Glomerular endothelial cell (primary cell): ENCODE measurements around the gene RIPOR2. TPM values are rescaled to one million over a fixed set of nuclear protein-coding genes. Genes with fewer than 3 reads are reported as not detected.
"Not testable (repeated sequence)": the region's sequence is repeated elsewhere in the genome, so short reads cannot be mapped to it uniquely, and the experiment has no call there.

Experiments
- DNase-seq: peaks from one replicate; pipeline ENCODE4 v3.0.0-alpha.2; 2011; ENCODE audit warnings: low read depth, low spot score; ENCODE audit errors: extremely low read depth
- total RNA-seq: library from RNA; depleted of rRNA; stranded (reverse); fragments of >200 nt; gene quantifications from 2 replicates; pipeline ENCODE4 v1.2.3, GENCODE V29; 2015

Gene RIPOR2
- total RNA-seq, 1 donor from 2014 or later = not detected

DNA sequence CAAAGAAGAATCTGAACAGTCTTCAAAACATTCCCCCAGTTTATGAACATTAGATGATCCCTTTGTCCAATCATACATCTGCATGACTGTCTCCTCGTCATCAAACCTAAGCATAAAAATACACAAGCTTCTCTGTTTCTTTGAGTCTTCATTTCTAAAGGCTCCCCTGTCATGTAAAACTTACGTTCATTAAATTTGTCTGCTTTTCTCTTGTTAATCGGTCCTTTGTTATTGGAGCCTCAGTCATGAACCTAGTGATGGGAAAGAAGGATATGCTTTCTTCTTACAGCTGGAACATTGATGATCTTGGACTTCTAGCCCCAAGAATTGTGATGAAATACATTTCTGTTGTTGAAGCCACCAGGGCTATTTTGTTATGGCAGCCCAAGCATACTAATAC lies 18.0 kb upstream of the RIPOR2 start:
- no peak for DNase-seq

DNA sequence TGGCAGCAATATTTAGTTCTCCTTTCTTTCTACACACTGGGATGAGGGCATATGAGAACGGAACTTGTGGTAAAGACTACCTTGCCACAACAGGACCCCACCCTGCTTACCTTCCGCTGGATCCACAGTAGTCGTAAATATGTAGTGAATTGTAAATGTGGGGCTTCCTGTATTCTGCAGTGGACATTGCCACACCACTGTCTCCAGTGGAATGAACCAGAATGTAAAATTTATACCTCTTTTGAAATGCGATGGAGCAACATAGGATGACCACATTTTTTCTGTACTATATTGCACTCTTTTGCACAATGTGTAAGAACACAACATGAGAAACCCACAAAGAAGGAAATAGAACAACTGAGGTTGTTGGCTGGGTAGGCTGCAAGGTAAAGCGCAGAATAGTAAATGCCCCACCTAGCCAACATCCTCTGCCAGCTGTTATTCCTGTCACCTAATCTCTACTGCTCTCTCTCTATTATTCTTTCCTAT lies 16.1 kb upstream of the RIPOR2 start:
- no peak for DNase-seq

DNA sequence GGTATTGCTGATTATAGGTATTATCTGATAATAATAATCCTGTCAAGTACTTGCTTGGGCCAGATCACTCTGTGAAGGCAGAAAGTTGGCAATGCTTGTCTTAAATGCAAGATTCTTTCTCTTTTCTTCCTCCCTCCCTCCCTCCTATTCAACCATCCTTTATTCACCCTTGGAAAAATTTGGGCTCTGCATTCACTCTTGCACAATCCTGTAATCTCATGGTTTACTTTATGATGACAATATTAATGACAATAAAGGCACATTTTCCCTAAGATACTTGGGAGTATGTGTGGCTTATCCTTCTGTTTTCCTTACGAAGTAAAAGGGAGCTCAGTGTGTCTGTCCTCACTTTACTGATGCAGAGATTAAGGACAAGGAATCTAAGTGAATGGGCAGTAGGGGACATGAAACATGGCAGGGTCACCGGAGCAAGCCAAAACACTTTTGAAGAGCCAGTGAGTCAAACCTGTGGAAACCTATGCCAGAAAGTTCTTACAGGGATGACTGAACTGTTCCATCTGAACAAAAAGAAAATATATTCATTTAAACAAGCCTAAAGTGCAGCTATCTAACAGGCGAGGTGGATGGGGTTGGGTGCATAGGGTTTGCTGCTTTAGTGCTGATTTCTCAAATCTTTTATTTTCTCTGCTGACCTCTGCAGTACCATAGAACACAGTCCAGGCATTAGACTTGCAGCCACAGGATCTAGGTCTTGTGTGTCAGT lies 14.6 kb upstream of the RIPOR2 start:
- no peak for DNase-seq

DNA sequence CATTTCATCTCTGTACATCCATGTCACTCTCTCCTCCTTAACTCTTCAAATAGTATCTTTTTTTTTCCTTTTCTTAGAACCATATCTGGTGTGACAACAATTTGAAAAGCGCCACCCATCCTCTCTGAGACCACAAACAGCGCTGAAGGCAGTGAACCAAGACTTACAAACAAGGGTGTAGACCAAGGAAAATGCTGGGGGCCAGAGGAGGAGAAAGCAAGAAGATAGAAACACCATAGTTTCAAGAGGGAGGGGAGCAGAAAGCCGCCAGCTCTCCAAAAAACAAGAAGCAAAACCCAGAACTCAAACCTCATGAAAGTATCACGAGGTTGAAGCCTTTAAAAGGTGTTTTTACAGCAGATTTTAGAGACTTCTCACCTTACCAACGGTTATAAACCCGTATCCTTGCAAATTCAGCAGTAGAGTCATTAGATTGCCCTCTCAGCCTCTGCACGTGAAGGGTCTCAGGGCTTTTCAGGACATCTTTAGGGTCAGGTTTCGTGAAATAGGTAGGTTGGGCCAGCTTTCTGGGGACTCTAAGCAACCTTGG lies 13.3 kb upstream of the RIPOR2 start:
- DNase-seq = no peak

DNA sequence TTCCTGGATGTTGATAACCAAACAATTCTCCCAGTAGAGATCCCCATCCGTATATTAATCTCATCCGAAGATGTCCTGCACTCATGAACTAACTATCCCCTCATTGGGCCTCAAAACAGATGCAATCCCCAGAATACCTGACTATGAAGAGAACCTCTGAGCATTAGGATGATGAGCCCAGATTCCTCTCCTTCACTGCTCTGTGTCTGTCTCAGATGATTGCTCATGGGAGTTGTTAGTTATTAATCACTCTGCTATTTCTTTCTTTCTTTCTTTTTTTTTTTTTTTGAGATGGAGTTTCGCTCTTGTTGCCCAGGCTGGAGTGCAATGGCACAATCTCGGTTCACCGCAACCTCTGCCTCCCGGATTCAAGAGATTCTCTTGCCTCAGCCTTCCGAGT lies 12.5 kb upstream of the RIPOR2 start:
- DNase-seq = not testable (repeated sequence)

DNA sequence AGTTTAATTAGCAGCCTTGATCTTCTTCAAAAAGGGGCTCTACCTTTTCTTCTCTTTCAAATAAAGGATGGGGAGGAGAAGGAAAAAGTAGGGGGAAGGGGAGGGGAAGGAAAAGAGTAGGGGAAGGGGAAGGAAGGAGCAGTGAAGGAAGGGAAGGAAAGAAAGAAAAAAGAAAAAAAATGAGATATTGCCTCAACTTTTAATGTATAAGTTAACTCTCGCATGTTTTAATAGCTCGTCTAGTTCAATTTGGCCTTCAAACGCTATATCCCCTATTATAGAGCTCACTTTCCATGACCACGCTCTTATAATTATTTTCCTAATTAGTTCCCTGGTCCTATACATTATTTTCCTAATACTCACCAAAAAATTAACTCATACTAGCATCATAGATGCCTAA lies 11.9 kb upstream of the RIPOR2 start:
- DNase-seq = no peak

DNA sequence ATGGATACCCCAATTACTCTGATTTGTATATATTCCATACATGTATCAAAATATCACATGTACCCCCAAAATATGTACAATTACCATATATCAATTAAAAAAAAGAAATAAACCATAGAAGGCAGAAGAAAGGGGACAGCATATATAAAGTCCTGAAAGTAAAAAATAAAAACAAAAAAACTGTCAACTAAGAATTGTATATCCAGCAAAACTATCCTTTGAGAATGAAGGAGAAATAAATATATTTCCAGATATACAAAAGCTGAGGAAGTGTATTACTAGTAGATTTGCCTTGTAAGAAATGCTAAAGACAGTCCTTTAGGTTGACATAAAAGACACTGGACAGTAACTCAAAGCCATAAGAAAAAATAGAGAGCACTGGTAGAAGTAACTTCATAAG lies 9.3 kb upstream of the RIPOR2 start:
- no peak for DNase-seq

DNA sequence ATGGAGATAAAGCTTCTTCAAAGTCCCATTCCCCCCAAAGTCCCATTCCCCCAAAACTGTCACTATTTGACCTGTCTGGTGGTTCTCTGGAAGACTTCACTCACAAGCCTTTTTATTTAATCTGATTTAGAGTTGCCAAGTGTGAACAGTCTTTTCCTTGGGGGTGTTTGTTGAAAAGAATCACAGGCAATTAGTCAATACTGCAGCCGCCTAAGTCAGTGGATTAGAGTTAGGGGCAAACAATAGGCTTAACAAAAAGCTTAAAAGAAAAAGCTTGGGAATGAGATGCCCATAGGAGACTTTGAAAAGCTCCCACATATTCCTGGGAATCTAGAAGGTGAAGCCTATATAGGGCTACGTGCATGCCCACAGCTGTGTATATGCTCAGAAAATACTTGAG lies 8.0 kb upstream of the RIPOR2 start:
- no peak for DNase-seq

DNA sequence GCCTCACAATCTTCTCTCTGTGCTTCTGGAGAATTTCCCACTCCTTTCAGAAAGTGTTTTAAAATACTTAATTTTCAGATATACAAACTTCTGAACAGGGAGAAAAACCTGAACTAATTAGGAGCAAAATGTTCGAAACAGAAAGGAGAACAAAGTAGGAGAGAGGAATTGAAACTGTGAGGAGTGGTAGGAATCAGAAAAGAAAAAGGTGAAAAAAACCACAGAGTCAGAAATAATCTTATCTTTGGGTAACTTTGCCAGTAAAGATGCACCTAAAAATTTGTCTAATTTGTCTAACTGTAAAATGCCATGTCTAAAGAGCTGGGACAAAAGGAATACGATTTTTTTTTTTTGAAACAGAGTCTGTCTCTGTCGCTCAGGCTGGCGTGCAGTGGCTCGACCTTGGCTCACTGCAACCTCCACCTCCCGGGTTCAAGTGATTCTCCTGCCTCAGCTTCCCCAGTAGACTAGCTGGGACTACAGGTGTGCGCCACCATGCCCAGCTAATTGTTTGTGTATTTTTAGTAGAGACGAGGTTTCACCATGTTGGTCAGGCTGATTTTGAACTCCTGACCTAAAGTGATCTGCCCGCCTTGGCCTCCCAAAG lies 4.7 kb upstream of the RIPOR2 start:
- DNase-seq = no peak

DNA sequence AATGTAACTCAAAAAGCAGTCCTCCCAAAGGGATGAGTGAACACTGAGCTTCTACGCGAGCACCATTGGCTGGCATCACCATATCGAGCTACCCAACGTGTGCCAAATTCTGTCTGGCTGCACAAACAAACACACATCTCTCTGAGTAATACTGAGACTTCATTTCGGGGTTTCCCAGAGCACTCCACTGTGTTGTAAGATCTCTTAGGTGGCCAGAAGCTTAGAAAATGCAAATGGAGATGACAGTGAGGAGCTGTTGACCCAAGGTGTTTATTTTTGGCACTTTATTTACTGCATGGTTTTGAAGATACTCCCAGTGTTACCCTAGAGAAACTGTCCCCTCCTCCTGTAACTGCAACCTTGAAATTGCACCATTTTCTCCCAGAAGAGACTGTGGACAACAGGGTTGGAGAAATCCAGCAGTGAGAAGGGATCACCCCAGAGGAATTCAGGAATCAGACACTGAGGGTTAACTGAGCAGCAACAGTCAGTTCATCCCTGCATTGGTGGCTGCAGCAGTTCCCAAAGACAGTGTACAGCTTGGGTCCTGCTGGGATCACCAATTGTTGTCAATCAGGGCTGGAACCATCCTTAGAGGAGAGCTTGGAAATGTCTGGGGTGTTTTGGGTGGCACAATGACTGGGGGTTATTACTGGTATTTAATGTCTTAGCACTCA lies 1.0 kb upstream of the RIPOR2 start:
- no peak for DNase-seq

DNA sequence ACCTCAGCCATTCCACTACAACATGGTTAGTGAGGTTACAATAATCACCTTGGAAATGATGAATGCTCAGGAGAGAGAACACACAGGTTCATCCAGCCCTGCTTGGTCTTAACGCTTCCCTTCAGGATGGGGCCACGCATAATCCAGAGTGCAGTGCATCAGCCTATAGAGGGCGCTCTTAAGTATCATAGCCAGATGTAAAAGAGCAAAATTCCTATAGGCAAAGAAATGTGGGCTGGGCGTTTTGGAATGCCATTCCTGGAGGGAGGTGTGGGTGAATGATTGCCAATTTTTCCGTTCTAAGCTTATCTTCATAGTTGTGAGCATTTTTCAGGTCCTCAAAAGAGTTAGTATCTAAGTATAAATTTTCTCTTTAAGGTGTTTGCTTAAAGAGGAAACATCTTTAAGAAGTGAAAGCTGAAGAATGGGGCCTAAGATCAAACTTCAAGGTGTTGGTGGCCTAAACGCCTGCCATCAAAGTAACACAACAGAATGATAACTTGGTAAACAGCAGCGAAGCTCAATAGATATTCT lies 1.8 kb downstream of the RIPOR2 start:
- DNase-seq = no peak

DNA sequence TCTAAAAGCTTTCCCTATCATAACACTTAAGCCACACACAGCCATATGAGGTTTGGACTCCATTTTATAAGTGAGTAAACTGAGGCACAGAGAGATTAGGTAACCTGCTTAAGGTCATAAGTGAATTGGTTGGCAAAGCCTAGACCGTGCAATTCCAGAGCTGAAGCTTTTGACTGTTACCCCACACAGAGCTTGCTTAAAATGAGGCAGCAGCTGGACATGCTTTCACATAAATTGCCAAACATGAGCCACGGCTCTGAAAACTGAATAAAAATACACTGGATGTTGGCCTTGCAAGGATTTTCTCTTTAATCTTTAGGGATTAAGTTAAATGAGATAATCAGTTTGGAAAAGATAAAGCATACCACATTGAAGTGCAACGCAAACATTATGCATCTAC lies 2.5 kb downstream of the RIPOR2 start:
- no peak for DNase-seq

DNA sequence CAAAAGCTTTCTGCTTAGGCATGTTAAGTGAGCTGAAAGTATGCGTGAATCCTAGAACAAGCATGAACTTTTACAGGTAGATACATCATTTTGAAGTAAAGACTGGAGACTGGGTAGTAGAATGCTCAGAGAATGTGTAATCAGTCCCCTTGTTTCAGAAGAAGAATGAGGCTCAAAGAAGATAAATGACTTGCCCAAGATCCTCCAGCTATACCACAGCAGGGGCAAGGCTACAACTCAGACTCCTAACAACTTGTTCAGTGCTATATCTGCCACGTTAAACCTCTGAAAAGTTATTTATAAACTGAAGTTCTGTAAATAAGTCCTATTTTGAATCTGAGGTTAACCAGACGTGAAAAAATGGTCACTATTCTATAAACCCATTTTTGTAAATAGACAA lies 2.9 kb downstream of the RIPOR2 start:
- no peak for DNase-seq

DNA sequence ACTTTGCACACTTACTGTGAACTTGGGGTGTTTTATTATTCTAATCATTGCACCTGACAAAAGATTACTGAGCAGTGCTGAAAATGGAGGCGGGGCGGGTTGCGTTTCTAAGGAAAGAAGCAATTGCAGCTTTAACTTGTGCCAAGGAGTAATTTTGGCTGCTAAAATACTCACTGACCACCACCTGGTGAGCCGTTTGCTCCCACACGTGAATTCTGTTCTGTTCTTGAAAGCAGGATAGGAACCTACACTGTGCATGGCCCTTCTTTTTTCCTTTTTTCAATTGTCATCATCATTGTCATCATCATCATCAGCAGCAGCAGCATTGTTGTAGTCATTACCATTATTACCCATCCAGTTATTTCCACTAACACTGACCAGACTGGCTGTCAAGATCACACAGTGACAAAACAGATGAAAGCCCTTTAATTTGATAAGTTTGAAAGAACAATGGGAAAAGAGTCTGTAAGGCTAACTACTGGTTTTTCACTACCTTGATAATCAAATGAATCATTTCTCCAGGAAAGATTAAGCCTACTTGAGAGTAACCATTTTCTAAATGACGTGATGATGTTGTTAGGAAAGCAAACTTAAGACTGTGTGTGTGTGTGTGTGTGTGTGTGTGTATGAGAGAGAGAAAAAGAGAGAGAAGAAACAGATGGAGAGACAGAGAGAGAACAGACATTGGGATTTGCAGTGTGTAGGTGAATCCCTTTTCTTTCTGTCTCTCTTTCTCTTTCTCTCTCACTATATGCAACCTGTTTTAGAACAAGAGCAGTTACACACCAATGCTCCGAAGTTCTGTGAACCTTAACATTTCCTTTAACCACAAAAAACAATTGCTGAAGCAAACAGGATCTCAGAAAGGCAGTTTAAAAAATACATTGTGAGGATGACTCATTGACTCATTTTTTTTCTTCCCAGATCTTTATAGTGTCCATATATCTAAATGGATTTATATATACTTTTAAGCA lies 3.8 kb downstream of the RIPOR2 start:
- no peak for DNase-seq

DNA sequence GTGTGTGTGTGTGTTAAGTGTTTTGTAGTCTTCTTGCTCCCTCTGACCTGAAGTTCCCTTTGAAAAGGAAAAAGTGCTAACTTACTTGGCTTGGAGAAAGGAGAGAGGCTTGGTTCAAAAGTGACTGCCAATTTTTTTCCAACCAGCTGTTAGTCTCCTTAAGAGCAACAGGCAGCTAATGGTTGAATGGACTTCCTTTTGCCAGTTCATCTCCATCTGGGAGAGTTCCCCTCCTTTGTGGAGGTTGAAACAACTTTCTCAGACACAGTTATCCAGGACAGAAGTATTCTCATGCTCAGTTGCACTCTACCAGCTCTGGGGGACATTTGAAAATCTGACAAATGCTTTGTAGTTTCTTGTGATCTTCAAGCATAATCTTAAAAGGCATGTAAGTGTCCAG lies 4.5 kb downstream of the RIPOR2 start:
- DNase-seq = no peak

DNA sequence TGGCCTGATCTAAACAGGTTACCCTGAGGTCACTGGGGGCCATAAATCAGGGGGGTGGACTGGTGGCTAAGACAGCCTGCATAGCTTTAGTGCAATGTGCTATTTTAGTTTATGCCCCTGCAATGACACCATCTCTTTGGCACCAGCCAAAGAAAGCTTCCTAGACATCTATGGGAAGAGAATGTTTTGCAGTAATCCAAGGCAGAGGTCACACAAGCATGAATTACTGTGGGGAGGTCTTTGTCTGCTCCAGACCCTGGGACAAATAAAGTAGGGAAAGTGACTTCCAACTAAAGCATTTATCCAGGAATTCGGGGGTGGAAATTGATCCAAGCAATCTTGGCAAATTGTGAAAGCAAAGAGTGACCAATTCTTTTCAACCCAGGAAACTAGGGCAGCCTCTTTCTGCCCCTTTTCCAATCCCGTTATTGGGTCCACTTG lies 5.3 kb downstream of the RIPOR2 start:
- DNase-seq = no peak

DNA sequence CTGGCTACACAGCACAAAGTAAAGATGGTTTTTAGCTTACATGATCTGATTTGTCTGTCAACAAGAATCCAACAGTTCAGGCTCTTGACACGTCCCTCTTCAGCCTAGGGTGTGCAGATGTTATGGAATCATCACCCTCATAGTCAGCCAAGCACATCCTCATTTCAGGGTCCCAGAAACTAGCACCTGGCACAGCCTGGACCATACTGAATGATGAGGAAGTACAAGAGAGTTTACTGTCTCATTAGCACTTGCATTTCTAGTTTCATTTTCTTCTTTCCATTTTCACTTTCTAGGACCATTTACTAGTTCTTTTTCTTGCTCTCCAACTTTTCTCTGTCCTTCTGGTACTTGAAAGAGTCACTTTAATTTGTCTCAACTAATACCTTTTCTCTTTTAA lies 6.5 kb downstream of the RIPOR2 start:
- no peak for DNase-seq

DNA sequence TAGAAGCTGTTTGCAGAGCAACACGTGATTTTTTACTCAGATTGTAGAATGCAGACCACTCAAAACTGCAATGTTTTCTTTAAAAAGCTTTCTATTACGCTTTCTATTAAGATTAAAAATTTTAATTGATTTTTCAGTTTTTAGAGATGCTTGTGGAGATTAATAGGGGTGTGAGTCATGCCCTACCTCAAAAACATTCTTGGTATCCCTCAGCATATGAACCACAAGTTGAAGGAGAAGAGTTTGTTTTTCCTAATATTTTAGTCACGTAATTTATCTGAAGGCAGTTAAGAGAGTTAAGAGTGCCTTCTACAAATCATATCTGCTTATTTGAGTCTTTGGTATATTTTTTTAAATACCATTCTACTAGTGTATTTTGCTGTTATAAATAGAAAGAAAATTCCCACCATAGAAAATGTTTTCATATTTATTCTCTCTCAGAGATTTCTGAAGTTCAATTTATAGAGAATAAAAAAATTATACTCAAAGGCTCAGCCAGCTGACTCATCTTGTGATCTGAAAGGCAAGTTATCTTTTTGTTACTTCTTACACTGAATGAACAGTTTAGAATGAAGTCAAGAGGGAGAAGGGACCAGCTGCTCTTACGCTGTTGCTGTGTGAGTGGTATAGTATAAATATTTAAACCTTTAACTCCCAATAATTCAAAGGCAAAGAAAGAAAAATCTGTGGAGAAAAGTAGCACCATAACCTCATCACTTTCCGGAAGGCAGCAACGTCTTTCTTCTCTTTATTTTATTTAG lies 7.6 kb downstream of the RIPOR2 start:
- DNase-seq = no peak

DNA sequence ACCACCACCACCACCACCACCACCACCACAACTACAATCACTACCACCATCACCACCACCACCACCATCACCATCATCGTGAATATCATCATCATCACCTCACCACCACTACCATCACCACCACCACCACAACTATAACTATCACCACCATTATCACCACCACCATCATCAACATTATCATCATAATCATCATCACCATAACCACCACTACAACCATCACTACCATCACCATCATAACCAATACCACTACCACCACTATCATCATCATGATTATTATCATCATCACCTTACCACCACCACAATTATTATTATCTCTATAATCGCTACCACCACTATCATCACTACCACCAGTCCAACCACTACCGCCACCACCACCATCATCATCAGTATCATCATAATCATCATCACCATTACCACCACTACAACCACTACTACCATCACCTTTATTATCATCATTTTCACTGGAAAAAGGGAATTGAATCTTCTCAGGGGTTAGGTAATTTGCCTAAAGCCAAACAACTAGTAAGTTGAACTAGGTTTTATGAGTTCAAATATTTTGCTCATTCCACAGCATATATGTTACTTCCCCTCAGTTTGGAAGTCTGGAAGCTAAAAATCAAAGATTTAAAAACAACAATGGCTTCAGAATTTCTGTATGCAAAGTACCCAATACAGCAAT lies 8.3 kb downstream of the RIPOR2 start:
- DNase-seq = no peak
